ENCODE data around the gene SPACA4. TPM values are rescaled to one million over a fixed set of nuclear protein-coding genes. Genes with fewer than 3 reads are reported as not detected.

The SPACA4 gene
- total RNA-seq, 1 experiment from 2014 or later, result not detected

DNA sequence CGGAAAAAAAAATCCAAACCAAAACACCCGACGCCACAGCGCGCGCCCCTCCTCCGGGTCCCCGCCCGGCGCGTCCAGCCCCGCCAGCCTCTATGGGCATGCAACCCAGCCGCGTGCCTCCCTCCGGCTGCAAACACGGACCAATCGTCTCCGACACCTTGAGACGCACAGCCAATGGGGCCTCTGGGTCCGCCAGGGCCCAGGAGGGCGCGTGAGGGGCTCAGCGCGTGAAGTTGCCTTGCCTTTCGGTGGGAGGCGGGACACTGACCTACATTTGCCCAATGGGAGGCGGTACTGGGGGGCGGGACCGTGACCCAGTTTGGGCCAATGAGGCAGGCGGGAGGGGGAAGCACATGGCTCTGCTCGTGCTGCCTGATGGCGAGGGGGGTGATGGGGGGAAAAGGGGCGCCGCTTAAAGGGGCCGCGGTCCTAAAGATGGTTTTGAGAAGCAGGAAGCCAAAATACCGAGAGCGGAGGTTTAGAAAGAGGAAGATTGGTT, 31.0 kb downstream of the SPACA4 start (continued):
- TF ChIP-seq, protein P1, sequence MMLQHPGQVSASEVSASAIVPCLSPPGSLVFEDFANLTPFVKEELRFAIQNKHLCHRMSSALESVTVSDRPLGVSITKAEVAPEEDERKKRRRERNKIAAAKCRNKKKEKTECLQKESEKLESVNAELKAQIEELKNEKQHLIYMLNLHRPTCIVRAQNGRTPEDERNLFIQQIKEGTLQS (CRISPR knock-in tag; conservative IDR thresholded peaks at IDR 0.05), result peak; percentile 64; the same call in 1 of the 2 replicates
- TF ChIP-seq GTF2I (CRISPR knock-in tag; conservative IDR thresholded peaks at IDR 0.05) (no peak), ZNF263 (CRISPR knock-in tag; IDR thresholded peaks at IDR 0.05; ENCODE audit: low read depth) (peak; percentile 55; the same call in 1 of the 2 replicates), ZNF671 (CRISPR knock-in tag; IDR thresholded peaks at IDR 0.05) (no peak), MYBL2 (CRISPR knock-in tag; IDR thresholded peaks at IDR 0.05) (peak; percentile 87), PRRX2 (CRISPR knock-in tag; IDR thresholded peaks at IDR 0.05) (no peak), CREM (CRISPR knock-in tag; IDR thresholded peaks at IDR 0.05) (peak; percentile 72; the same call in 1 of the 2 replicates), ZNF416 (CRISPR knock-in tag; IDR thresholded peaks at IDR 0.05) (no peak), ATF1 (CRISPR knock-in tag; IDR thresholded peaks at IDR 0.05) (no peak), FOXJ3 (CRISPR knock-in tag; IDR thresholded peaks at IDR 0.05; ENCODE audit: borderline replicate concordance) (no peak)
- TF ChIP-seq, protein P2, sequence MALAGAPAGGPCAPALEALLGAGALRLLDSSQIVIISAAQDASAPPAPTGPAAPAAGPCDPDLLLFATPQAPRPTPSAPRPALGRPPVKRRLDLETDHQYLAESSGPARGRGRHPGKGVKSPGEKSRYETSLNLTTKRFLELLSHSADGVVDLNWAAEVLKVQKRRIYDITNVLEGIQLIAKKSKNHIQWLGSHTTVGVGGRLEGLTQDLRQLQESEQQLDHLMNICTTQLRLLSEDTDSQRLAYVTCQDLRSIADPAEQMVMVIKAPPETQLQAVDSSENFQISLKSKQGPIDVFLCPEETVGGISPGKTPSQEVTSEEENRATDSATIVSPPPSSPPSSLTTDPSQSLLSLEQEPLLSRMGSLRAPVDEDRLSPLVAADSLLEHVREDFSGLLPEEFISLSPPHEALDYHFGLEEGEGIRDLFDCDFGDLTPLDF (CRISPR knock-in tag; IDR thresholded peaks at IDR 0.05), result no peak; the same call in 1 of the 2 replicates
- TF ChIP-seq, protein P3, sequence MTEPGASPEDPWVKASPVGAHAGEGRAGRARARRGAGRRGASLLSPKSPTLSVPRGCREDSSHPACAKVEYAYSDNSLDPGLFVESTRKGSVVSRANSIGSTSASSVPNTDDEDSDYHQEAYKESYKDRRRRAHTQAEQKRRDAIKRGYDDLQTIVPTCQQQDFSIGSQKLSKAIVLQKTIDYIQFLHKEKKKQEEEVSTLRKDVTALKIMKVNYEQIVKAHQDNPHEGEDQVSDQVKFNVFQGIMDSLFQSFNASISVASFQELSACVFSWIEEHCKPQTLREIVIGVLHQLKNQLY (CRISPR knock-in tag; IDR thresholded peaks at IDR 0.05), result no peak
- TF ChIP-seq, protein P4, sequence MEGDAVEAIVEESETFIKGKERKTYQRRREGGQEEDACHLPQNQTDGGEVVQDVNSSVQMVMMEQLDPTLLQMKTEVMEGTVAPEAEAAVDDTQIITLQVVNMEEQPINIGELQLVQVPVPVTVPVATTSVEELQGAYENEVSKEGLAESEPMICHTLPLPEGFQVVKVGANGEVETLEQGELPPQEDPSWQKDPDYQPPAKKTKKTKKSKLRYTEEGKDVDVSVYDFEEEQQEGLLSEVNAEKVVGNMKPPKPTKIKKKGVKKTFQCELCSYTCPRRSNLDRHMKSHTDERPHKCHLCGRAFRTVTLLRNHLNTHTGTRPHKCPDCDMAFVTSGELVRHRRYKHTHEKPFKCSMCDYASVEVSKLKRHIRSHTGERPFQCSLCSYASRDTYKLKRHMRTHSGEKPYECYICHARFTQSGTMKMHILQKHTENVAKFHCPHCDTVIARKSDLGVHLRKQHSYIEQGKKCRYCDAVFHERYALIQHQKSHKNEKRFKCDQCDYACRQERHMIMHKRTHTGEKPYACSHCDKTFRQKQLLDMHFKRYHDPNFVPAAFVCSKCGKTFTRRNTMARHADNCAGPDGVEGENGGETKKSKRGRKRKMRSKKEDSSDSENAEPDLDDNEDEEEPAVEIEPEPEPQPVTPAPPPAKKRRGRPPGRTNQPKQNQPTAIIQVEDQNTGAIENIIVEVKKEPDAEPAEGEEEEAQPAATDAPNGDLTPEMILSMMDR (IDR thresholded peaks at IDR 0.05), result no peak
- TF ChIP-seq, protein P5, sequence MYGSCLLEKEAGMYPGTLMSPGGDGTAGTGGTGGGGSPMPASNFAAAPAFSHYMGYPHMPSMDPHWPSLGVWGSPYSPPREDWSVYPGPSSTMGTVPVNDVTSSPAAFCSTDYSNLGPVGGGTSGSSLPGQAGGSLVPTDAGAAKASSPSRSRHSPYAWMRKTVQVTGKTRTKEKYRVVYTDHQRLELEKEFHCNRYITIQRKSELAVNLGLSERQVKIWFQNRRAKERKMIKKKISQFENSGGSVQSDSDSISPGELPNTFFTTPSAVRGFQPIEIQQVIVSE (CRISPR knock-in tag; IDR thresholded peaks at IDR 0.05; ENCODE audit: borderline replicate concordance), result no peak

DNA sequence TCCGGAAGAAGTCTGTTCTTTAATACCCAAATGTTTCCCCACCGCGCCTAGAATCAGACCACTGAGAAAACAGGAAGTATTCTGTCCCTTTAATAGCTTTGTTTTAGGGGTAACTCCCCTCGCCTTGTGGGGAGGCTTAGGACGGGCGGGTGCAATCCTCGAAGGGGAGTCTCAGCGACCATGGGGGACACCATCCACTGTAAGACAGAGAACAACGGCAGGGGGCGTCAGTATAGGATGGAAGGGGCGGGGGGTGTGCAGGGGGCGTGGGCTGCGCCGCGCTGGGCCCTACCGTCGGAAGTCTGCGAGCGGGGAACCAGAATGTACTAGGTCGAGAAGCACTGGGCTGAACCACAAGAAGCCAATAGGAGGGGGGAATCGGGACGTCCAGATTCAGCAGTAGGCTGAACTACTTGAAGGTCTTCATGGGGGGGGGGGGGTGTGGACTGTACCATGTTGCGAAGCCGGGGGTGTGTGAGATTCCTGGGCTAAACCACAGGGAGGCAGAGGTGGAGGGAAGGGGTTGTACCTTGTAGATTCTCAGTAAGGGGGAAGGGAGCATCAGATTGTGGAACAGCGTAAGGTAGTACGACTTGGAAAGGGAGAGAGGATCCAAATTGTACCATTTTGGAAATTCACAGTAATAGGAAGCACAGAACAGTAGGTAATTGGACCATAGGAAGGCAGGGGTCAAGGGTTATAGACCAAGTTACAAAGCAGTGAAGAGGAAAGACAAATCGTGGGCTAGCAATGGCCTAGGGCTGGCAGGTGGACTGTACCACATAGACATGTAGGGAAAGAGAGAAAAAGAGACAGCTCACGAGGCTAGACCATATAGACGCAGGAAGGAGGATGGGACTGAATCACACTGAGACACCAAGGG, 31.6 kb downstream of the SPACA4 start:
- ATAC-seq (peak; percentile 25), DNase-seq (ENCODE audit: low spot score) (peak; percentile 85)
- Mint-ChIP-seq H3K9me3 (no peaks in the 10 kb centered on the region), H3K27me3 (ENCODE audit: low read depth) (peaks cover 15% of the 10 kb centered on the region), H3K27ac (peak overlapping the region; percentile 98), H3K36me3 (peaks cover 9% of the 10 kb centered on the region; the same call in 1 of the 2 replicates), H3K4me3 (peak overlapping the region; percentile 81), H3K4me1 (peaks cover 38% of the 10 kb centered on the region)
- TF ChIP-seq TCF7 (CRISPR knock-in tag; IDR thresholded peaks at IDR 0.05; ENCODE audit: low read depth) (no peak), TEAD4 (CRISPR knock-in tag; IDR thresholded peaks at IDR 0.05) (peak; percentile 3; the same call in 1 of the 2 replicates)
- ChIA-PET POLR2A (interaction anchor here (1.2 kb wide), 1 partner anchor 101 kb away, joined by 3 read pairs; no protein-coding TSS in a partner anchor), CTCF (interaction anchor here (1.6 kb wide), 1 partner anchor 175 kb away, joined by 4 read pairs; no protein-coding TSS in a partner anchor)

DNA sequence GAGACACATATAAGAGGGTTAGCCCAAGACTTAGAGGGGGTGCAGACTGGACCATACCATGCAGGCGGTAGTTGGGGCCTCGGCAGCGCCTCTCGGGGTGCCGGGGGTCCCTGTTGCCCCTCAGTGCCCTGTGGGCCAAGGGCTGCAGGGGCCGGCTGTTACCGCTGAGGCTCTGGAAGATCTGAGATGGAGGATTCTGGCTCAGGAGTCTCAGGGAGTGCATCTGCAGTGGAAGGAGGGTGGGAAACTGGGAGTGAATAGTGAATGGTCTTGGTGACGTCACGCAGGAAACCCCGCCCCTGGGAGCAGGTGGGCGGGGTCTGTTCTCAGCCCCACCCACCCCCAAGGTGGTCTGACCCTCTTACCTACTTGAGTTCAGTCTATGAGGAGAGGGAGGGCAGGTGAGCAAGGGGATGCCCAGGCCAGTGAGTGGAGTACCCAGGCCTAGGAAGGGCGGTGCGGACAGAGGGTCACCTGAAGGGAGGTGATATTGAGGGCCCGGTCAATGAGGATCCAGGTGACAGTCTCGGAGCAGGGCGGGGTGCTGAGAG, 32.4 kb downstream of the SPACA4 start:
- peak overlapping the region; percentile 95 for H3K27ac Mint-ChIP-seq
- POLR2A ChIA-PET, result interaction anchor here (1.0 kb wide), 1 partner anchor 8 kb away, joined by 3 read pairs; no protein-coding TSS in a partner anchor
- H3K36me3 Mint-ChIP-seq, result peaks cover 9% of the 10 kb centered on the region; the same call in 1 of the 2 replicates
- DNase-seq (ENCODE audit: low spot score) (peak; percentile 68), ATAC-seq (no peak)
- peaks cover 15% of the 10 kb centered on the region for H3K27me3 Mint-ChIP-seq (ENCODE audit: low read depth)
- CTCF ChIA-PET, result interaction anchor here (1.6 kb wide), 1 partner anchor 174 kb away, joined by 4 read pairs; no protein-coding TSS in a partner anchor
- H3K4me3 Mint-ChIP-seq, result peak overlapping the region; percentile 81
- no peaks in the 10 kb centered on the region for H3K9me3 Mint-ChIP-seq
- peaks cover 34% of the 10 kb centered on the region for H3K4me1 Mint-ChIP-seq
- TF ChIP-seq FOXP1 (CRISPR knock-in tag; IDR thresholded peaks at IDR 0.05; ENCODE audit: borderline replicate concordance) (no peak), ATF1 (CRISPR knock-in tag; IDR thresholded peaks at IDR 0.05) (no peak), SMAD4 (CRISPR knock-in tag; IDR thresholded peaks at IDR 0.05) (no peak), TCF7 (CRISPR knock-in tag; IDR thresholded peaks at IDR 0.05; ENCODE audit: low read depth) (no peak), NR1H2 (CRISPR knock-in tag; IDR thresholded peaks at IDR 0.05) (no peak)
- TF ChIP-seq, protein P6, sequence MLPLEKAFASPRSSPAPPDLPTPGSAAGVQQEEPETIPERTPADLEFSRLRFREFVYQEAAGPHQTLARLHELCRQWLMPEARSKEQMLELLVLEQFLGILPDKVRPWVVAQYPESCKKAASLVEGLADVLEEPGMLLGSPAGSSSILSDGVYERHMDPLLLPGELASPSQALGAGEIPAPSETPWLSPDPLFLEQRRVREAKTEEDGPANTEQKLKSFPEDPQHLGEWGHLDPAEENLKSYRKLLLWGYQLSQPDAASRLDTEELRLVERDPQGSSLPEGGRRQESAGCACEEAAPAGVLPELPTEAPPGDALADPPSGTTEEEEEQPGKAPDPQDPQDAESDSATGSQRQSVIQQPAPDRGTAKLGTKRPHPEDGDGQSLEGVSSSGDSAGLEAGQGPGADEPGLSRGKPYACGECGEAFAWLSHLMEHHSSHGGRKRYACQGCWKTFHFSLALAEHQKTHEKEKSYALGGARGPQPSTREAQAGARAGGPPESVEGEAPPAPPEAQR (CRISPR knock-in tag; IDR thresholded peaks at IDR 0.05), result no peak
- TF ChIP-seq, protein P7, sequence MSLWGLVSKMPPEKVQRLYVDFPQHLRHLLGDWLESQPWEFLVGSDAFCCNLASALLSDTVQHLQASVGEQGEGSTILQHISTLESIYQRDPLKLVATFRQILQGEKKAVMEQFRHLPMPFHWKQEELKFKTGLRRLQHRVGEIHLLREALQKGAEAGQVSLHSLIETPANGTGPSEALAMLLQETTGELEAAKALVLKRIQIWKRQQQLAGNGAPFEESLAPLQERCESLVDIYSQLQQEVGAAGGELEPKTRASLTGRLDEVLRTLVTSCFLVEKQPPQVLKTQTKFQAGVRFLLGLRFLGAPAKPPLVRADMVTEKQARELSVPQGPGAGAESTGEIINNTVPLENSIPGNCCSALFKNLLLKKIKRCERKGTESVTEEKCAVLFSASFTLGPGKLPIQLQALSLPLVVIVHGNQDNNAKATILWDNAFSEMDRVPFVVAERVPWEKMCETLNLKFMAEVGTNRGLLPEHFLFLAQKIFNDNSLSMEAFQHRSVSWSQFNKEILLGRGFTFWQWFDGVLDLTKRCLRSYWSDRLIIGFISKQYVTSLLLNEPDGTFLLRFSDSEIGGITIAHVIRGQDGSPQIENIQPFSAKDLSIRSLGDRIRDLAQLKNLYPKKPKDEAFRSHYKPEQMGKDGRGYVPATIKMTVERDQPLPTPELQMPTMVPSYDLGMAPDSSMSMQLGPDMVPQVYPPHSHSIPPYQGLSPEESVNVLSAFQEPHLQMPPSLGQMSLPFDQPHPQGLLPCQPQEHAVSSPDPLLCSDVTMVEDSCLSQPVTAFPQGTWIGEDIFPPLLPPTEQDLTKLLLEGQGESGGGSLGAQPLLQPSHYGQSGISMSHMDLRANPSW (CRISPR knock-in tag; conservative IDR thresholded peaks at IDR 0.05; ENCODE audit: low read depth), result no peak
